H1 (cell line): ENCODE measurements around the gene ABHD6. TPM values are rescaled to one million over a fixed set of nuclear protein-coding genes. Genes with fewer than 3 reads are reported as not detected.

Experiments used
- CHD7 ChIP-seq: fragments of 300-600 bp; sonication (generic); IDR thresholded peaks from 2 replicates; pipeline ENCODE4 v1.7.1; 2012; ENCODE audit warnings: low read length, moderate library complexity, mild to moderate bottlenecking, inconsistent platforms; ENCODE audit not compliant: insufficient replicate concordance
- EP300 ChIP-seq, 2 experiments: IDR thresholded peaks; 1 replicate in 1 of 2; 2 replicates in 1 of 2; pipeline ENCODE4 v1.6.1; 2011 to 2012; ENCODE audit warnings: low read depth in 2 of 2, low read length in 2 of 2, mild to moderate bottlenecking in 2 of 2, borderline replicate concordance in 1 of 2, inconsistent platforms in 1 of 2, moderate library complexity in 1 of 2
- NANOG ChIP-seq: IDR thresholded peaks from 2 replicates; pipeline ENCODE4 v1.6.1; 2011; ENCODE audit warnings: low read length, low read depth, mild to moderate bottlenecking, inconsistent platforms; ENCODE audit not compliant: insufficient read depth, poor library complexity, severe bottlenecking
- RNF2 ChIP-seq: fragments of 200-900, 300-1000 bp; sonication (generic); IDR thresholded peaks from 2 replicates; pipeline ENCODE4 v1.7.1; 2016; ENCODE audit warnings: borderline replicate concordance, low read depth, mild to moderate bottlenecking, antibody characterized with exemption, low read length; ENCODE audit not compliant: poor library complexity, severe bottlenecking; ENCODE audit errors: missing control alignments
- SRF ChIP-seq: IDR thresholded peaks from 2 replicates; pipeline ENCODE4 v1.6.1; 2011; ENCODE audit warnings: mild to moderate bottlenecking, low read depth, low read length, moderate library complexity
- TEAD4 ChIP-seq: IDR thresholded peaks from 2 replicates; pipeline ENCODE4 v1.6.1; 2012; ENCODE audit warnings: low read depth, low read length, inconsistent platforms, mixed read lengths
- polyA plus RNA-seq, 7 experiments: library from polyadenylated mRNA; depleted of rRNA in 3 of 7; stranded (reverse) in 5 of 7; unstranded in 2 of 7; fragments of >200 nt in 5 of 7; fragments of 200-250 nt in 2 of 7; gene quantifications; 1 replicate in 5 of 7; 2 replicates in 1 of 7; 4 replicates in 1 of 7; pipeline versions ENCODE4 v1.2.1 to v1.2.3, GENCODE V29; 2011 to 2013; ENCODE audit warnings: missing spikeins in 2 of 7, mixed read lengths in 2 of 7
- total RNA-seq: library from RNA; stranded (reverse); fragmentation: NEBNext Ultra II Directional; extraction: Animal tissue kit (Norgen Biotek cat#: 25700); gene quantifications from 2 replicates; pipeline ENCODE4 v1.2.1, GENCODE V29; 2021

Gene ABHD6
- total and polyA plus RNA-seq, 2 of the 8 experiments (the other 6 are each of a cell fraction or from before 2014, with no cell fraction given) = 5.9 to 6.6 TPM

GRCh38 chr3:58331593-58332152 lies 94.1 kb downstream of the ABHD6 start (continued):
- TF ChIP-seq CHD7 (no peak), EP300 (IDR thresholded peaks at IDR 0.05; ENCODE audit: borderline replicate concordance in 1 of 2, low read depth in 2 of 2, low read length in 2 of 2) (no peak), SRF (no peak), NANOG (no peak), RNF2 (no peak), TEAD4 (no peak)
